CD4-positive, alpha-beta T cell treated with Interleukin-4 for 1 hour (primary cell): ENCODE data around the gene PACSIN1.
"Not testable (repeated sequence)": the region's sequence is repeated elsewhere in the genome, so short reads cannot be mapped to it uniquely, and the experiment has no call there.

Experiments used
- DNase-seq, 2 donors: peaks; one replicate each; pipeline ENCODE4 v3.0.0-alpha.2; 2020 to 2022

PACSIN1 gene

DNA sequence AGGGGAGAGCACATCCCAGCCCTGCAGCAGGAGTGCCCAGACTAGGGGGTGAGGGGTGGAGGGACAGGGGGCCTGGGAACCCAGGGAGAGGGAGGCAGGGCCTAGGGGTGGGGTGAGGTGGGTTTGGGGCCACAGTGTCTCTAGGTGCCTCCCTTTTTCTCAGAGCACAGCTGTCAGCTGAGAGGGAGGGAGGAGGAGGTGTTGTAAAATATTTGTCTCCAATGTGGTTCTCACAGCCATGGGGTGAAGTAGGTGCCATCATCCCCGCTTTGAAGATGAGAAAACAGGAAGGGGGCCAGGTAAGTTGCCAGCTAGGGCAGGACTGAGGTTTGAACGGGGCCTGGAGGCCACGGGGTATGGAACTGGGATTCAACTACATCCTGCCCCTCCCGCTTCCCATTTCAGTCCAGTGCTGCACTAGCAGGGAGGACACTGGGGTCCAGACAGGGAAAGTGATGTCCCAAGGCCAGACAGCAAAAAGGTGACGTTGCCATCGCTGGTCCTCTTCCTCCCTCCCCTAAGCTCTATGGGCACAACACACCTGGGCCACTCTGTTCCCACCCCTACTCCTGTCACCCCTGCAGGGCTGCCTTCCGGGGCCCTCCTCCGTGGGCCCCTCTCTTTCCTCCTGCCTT lies 20.3 kb downstream of the PACSIN1 start:
- DNase-seq = peak in 1 of 2 donors; percentile 36

DNA sequence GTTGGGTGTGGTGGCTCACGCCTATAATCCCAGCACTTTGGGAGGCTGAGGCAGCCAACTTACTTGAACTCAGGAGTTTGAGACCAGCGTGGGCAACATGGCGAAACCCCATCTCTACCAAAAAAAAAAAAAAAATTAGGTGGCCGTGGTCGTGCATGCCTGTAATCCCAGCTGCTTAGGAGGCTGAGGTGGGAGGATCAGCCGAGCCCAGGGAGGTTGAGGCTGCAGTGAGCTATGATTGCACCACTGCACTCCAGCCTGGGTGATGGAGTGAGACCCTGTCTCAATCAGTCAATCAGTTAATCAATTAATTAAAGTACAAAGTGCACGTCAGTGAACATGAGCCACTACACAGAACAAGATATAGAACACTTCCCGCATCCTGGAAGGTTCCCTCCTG lies 21.0 kb downstream of the PACSIN1 start:
- DNase-seq = not testable (repeated sequence)

DNA sequence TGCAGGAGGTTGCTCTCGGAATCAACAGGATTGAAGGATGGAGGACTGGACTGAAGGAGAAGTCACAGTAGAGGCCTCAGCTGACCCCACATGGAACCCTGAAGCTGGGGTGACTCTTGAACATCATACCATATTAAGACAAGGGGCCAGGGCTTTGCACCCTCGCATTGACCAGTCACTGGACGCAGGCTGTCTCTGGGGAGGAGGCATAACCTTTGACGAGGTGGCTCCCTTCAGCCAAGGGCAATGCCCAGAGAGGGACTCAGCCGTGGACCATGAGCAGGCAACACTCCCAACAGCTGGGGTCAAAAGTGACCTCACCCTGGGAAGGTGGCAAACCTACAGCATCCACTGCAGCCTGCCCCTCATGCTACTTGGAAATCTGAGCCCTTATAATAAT lies 21.7 kb downstream of the PACSIN1 start:
- DNase-seq = no peak

DNA sequence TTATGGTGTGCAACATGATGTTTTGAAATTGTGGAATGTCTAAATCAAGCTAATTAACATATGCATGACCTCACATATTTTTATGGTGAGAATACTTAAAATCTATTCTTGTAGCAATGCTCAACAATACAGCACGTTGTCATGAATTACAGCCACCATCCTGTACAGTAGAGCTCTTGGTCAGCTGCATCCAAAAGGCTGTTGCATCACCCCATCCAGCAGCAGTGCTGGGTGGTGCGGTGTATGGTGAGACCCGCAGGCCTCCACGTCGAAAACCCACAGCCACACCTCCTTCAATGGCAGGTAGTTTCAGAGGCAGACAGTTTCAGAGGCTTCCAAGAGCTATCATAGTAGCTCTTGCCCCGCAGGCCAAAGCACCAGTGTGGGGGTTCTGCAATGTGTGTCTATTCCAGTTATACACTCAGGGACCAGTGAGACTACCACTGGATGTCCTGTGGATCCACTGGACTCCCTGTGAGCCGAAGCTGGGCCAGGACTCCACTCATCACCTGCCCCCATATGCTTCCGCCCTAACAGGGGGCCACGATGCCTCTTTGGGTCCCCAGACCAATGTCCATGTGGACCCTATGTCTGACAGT lies 23.4 kb downstream of the PACSIN1 start:
- DNase-seq = no peak

DNA sequence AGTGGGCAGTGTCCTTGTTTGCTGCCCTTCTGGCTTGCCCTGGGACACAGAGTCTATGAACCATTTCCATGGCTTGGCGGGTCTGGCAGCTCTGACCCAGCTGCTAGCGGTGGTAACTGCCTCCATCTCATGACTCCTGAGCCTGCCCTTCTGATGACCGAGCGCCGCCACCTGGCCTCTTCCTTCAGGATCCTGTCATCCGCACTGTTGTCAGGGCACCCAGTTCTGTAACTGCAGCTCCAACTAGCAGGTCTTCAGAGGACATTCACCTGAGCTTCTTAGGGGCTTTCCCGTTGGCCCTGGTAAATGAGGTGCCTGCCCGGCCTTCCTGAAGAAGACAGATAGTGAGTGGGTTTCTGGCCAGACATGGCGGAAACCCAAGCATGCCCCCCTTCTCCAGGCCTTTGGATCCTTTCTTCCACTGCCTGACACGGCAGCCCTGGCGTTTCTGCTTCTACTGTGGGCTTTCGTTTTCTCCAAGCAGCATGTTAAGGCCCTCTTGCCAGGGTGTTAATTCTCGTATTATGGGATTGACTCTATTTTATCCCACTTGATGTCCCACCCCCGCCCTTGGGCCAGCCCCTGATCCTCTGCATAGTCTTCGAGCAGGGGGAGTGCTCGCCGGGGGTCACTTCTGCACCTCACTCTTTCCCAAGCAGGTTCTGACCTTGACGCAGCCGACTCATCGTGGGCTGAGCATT lies 24.7 kb downstream of the PACSIN1 start:
- no peak for DNase-seq

DNA sequence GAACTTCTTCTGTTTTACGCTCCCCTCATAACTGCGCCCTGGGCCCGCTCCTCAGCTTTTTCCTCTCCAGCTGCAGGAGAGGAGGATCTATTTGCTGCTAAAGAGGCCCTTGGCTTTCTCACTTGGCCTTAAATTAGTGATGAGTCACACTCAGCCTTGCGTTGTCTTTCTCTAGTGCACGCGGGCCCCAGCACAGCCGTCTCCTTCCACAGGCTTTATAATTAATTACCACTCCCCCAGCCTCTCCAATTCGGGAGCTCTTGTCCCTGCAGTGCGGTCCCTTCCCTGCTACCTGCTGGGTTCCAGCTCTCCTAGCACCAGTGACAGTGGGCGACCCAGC lies 25.2 kb downstream of the PACSIN1 start:
- no peak for DNase-seq

DNA sequence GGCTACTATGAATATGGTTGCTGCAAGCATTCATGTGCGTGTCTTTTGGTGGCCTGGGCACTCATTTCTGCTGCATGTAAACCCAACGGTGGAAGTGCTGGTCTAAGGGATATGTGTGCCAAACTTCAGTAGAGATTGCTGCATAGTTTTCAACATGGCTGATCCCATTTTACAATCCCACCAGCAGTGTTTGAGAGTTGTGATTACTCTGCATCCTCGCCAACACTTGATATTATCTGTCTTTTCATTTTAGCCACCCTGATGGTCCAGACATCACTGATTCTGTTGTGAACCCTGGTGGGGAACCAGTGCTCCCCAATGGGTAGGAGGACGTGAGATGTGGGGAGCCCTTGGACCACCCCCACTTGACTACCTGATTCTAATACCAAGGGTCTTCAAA lies 27.5 kb downstream of the PACSIN1 start:
- no peak for DNase-seq

DNA sequence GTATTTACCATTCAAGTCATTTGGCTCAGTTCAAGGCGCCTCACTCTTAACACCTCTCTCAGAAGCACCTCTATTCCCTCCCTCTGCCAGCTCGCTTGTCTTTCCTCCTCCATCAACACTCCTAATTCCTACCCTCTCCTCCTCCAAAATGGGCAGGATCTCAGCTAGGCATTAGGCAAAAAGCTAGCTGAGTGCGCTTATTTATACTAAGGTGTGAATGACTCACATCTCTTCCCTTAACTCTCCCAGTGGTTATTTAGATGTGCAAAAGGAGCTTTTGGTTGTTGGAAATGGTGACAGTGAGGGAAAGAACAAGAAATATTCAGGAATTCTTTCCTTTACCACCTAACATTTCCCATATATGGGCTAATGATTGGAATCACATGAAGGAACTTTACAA lies 29.1 kb downstream of the PACSIN1 start:
- DNase-seq = no peak

DNA sequence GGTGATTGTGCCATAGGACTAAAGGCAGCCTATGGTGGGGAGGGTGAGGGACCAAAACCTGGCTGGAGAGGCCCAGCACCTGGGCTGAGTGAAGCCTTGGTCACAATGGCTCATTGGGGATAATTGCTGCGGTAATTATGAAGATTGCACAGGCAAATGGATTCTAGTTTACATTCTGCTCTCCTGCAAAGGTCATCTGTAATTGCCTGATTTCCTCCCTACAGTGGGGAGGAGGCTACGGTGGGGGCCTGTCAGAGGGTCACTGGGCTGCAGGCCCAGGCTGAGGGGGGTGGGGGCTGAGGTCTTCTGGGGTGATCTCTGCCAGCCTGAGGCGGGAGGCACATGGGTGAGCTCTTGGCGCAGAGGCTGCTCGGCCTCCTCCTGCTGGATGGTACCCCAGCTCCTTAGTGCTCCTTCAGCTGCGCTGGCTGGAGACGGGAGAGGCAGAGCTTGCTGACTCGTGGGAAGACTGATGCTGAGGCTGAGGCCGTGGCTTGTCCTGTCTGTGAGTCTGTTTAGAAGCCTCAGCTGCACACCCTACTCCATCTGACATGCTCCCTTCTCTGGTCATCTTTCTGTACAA lies 30.3 kb downstream of the PACSIN1 start:
- no peak for DNase-seq

DNA sequence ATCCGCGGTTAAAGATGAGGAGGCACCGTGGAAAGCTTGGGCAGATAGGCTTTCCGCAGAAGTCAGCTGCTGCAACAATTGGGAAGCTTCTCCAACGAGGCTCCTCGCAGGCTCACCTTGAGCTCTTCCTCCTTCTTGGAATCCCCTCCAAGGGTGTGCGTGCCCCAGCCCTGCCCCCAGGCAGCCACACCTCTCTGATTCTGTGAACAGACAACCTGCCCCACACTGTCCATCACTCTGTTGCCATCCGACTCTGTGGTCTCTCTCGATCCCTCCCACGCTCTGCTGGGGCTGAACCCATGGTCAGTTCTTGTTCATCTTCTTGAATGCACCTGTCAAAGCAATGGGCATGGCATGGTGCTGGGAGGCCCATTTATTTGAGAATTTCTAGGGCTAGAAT lies 31.5 kb downstream of the PACSIN1 start:
- DNase-seq = no peak

DNA sequence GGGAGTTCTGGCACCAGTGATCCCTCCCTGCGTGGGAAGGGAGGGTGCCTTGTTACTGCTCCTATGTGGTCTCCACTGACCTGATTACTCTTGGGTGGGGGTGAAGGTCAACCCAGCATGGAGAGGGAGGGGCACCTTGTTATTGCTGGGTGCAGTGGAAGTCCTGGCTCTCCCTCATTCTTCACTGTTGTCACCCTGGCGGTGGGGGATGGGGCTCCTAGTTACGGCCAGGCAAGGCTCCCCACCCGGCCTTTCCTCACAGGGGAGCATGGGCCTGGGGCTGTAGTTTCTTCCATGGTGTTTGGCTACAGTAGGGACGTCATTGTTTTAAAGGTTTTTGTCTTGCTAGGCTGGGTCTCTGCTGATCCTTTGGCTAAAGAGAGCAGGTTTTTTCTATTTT lies 40.8 kb downstream of the PACSIN1 start:
- no peak for DNase-seq

DNA sequence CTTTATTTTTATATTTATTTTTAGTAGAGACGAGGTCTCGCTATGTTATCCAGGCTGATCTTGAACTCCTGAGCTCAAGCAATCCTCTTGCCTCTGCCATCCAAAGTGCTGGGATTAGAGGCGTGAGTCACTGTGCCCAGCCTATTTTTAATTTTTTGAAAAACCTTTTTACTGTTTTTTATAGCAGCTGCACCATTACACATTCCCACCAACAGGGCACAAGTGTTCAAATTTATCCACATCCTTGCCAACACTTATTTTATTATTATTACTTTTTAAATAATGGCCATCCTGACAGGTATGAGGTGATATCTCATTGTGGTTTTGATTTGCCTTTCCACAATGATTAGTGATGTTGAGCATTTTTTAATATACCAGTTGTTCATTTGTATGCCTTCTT lies 42.5 kb downstream of the PACSIN1 start:
- no peak for DNase-seq

DNA sequence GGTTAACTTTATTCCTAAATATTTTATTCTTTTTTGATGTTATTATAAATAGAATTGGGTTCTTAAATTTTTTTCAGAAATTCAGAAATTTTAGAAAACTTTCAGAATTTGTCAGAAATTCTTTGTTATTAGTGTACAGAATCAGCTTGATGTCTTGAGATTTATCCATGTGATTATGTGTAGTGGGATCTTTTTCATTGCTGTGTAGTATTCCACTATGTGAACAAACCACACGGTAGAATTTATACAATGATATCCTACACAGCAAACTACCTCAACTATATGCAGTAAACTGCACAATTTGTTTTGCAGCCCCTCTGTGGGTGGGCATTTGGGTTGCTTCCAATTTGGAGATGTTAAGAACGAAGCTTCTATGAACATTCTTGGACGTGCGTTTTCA lies 43.9 kb downstream of the PACSIN1 start:
- no peak for DNase-seq

DNA sequence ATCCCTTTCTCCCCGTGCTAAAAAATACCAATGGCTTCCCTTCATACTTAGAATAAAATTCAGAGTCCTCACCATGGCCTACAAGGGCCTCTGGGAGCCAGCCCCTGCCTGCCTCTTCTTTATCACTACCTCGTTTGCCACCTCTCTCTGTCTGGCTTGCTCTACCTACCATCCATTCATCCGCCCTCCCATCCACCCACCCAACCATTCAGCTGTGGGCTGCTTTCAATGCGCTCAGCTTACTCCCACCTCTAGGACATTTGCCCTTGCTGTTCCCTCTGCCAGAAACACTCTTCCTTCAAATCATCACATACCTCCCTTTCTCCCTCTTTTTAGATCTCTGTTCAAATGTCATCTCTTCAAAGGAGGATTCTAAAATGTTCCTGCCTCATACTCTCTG lies 44.4 kb downstream of the PACSIN1 start:
- no peak for DNase-seq

DNA sequence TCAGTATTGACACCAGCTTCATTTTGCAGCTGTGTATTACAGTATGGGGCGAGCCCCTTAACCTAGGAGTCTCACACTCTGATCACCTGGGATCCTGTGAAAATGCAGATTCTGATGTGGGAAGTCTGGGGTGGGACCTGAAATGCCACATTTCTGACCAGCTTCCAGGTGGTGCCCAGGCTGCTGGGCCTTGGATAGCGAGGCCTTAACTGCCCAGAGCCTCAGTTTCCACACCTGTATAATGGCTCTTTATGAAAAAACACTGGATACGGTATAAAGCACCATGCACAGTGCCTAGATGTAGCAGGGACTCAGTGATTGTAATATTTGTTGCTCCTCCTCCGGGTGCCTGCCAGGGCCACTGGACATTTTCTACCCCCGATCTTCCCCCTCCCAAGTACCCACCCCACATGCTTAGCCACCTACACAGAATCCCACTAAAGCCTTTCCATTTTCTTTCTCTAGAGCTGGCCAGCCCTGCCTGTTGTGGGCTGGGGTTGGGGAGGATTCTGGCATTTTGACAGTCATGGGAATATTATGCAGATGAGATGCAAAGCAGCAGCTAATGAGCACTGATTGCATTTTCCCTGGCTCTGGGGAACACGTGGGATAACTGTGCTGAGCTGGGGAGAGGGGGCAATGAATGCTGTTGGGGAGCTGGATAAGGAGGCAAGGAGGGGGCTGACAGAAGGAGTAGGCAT lies 45.5 kb downstream of the PACSIN1 start:
- DNase-seq = no peak

DNA sequence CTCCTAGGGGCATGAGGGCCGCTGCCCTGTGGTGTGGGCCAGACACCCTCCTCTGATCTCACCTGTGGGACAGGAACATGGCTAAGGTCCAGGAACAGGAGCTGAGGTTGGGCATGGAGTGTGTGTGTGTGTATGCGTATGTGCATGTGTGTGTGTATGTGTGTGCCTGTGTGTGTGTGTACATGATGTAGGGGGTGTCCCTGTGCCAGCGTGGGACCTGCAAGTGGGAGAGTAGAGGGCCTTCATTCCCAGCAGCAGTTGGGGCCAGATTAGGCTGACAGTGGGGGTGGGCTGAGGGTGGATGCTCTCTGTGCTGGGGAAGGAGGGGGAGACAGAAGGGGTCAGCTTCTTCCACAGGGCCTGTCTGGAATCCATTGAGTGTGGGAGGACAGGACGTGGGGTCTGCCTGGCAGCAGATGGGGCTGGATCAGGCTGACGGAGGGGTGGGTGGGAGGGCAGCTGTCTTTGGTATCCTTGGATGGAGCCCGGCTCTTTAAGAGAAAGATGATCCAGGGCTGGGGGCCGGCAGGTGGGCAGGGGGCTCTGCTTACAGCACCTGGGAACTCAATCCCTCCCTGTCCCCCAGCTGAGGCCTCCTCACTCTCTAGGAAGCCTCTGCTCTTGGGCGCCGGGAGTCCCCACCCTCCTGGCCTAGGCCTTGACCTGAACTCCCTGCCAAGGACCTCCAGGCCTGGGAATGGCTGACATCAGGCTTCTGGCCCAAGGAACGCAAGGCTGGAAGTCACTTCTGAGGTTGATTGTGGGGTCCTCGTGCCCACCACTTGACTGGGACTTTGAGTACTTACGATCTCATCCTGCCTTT lies 46.2 kb downstream of the PACSIN1 start:
- DNase-seq = no peak

DNA sequence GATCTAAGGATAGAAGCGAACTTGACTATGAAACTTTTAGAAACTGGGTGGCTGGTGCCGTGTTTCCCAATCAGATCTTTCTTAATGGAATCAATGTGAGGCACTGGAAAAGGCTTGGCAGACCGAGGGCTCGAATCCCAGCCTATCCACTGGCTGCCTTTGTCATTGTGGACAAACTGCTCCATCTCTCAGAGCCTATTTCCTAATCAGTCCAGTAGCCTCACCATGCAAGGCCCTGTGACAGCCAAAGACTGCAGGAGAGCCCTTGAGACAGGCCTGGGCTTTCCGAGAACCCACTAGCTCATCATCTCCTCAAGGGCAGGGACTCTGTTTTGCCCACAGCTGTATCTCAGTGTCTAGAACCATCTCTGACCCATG lies 46.9 kb downstream of the PACSIN1 start:
- no peak for DNase-seq

DNA sequence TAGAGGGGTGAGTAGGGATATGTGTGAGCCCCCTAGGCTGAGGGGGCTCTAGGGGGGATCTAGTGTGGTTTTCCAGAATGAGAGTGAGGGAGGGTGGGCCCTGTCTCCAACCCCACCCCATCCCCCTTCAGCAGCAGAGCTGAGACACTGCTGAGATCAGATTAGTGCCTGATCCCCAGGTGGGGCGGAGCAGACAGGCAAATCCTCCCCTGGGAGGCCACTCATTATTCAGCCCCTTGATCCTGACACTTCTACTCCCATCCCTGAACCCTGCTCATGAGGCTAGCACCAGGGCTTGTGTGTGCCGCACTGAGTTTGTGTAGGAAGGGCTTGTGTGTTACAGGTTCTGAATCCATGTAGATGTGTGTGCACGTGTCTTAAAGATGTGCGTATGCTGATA lies 47.8 kb downstream of the PACSIN1 start:
- DNase-seq = no peak

DNA sequence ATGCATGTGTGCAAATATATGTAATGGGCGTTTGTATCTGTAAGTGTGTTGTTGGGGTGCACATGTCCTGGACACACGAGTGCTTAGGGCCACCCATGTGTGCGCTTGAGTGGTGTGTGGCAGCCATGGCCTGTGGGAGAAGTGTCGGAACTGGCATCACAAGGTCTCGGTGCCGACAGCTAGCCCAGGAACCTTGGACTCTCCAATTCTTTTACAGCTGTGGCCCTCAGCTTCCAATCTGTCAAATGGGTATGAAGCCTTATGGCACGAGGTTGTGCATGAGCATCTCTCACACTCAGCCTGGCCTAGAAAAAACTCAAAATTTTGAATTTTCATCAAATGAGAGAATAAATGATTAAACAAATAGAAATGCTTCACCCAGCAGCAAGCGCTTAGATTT lies 48.2 kb downstream of the PACSIN1 start:
- DNase-seq = no peak

DNA sequence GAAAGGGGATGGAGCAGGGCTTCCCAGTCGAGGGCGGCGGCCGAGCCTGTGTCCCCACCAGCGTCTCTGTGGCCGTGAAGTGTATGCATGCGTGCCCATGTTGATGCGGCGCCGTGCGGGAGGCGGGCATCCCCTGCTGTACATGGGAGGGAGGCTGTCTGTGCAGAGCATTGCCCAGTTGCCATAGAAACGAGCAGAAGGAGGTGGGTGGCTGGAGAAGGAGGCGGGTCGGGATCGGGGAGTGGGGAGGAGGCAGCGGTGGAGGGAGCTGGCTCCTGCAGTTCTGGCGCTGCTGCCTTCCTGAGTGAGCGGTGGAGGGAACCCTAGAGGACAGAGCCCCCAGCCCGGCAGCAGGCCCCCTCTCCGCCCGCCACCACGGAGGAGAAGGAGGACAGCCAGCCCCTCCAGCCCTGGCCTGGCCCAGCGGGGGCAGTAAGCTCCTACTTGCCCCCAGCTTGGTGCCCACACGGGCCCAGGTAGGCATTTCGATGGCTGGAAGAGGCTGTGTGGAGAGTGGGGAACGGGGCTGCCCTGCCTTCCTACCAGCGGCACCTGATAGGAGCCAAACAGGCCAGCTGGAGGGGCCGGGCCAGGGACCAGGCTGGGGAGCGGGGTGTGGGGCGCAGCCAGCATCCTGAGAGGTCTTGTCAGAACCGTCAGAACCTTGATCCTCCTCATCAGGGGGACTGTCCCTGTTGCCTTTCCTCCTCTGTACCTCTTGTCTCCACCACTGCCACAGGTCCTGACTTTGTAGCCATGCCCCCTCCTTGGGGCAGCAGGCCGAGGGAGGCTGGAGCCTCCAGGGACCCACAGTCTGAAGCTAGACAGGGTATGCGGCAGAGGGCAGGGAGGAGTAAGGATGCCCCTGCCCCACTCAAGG lies 49.0 kb downstream of the PACSIN1 start:
- no peak for DNase-seq

DNA sequence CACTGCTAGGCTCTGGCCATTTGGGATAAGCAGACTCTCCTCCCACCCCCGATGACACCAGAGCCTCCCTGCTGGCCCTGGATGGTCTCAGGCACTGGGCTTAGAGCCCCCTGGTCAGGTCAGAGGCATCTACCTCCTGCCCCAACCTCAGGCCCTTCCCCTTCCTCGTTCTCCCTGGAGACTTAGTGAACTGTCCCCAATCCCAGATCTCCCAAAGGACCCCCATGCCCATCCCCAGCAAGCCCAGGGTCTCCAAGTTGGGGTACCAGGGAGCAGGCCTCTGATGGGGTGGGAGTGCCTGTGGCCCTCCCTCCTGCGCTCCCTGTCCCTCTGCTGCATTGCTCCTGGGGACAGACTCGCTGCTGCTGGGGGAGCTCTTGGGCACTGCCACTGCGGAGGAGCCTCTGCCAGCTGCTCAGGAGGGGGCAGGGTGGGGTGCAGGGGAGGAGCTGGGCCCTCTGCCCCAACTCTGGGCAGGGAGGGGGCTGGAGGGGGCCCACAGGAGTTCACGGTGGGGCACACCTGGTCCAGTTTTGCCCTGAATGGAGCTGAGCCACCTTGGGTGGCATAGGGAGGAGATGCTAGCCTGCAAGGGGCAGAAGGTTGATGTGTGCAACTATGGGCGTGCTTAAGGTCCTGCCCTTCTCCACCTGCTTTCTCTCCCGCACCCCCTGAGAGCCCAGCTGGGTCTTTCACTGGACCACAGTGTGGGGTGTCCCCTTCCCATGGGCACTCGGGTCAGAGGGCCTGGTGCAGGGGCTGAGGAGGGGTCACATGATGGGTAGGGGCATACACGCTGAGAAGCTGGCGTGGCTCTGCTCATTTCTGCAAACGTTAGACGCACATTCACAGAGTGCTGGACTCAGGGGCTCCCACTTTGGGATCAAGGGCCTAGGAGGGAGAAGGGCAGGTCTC lies 49.9 kb downstream of the PACSIN1 start:
- DNase-seq = no peak
